ENCODE data around the gene TBRG4. TPM values are rescaled to one million over a fixed set of nuclear protein-coding genes. Genes with fewer than 3 reads are reported as not detected.

The TBRG4 gene
- polyA plus RNA-seq, 1 experiment, result 75.5 TPM

- TF ChIP-seq CTCF (IDR thresholded peaks at IDR 0.05; ENCODE audit: insufficient read depth, low read depth, low read length), result no peak
- no peak for DNase-seq (ENCODE audit: low read depth)
- ChIA-PET POLR2A (no interaction called here), CTCF (no interaction called here)
- no peak overlapping the region for H3K4me3 ChIP-seq (ENCODE audit: low read depth, low read length)
- H3K27me3 ChIP-seq (ENCODE audit: control insufficient read depth, insufficient read depth, low read length), result no peaks in the 10 kb centered on the region
- H3K36me3 ChIP-seq (ENCODE audit: control insufficient read depth, insufficient read depth, low read length), result no peaks in the 10 kb centered on the region; the same call in 1 of the 2 replicates
These were observed 58.1 kb downstream of the TBRG4 start for GRCh38 chr7:45053401-45053800.

- no peak for TF ChIP-seq CTCF (IDR thresholded peaks at IDR 0.05; ENCODE audit: insufficient read depth, low read depth, low read length)
- Histone ChIP-seq H3K36me3 (ENCODE audit: control insufficient read depth, insufficient read depth, low read length) (no peaks in the 10 kb centered on the region; the same call in 1 of the 2 replicates), H3K4me3 (ENCODE audit: low read depth, low read length) (no peak overlapping the region), H3K27me3 (ENCODE audit: control insufficient read depth, insufficient read depth, low read length) (no peaks in the 10 kb centered on the region)
- ChIA-PET CTCF (no interaction called here), POLR2A (no interaction called here)
- DNase-seq (ENCODE audit: low read depth), result no peak
These were observed 59.5 kb downstream of the TBRG4 start for GRCh38 chr7:45052011-45052410.

GRCh38 chr7:45050198-45050597 is 61.3 kb downstream of the TBRG4 start:
- Histone ChIP-seq H3K4me3 (ENCODE audit: low read depth, low read length) (no peak overlapping the region), H3K36me3 (ENCODE audit: control insufficient read depth, insufficient read depth, low read length) (no peaks in the 10 kb centered on the region; the same call in 1 of the 2 replicates), H3K27me3 (ENCODE audit: control insufficient read depth, insufficient read depth, low read length) (no peaks in the 10 kb centered on the region)
- ChIA-PET POLR2A (no interaction called here), CTCF (interaction anchor here (1.0 to 1.5 kb wide), 2 partner anchors 13 to 15 kb away, joined by 3 to 4 read pairs; no protein-coding TSS in a partner anchor)
- no peak for TF ChIP-seq CTCF (IDR thresholded peaks at IDR 0.05; ENCODE audit: insufficient read depth, low read depth, low read length)
- DNase-seq (ENCODE audit: low read depth), result no peak

Small RNA genes within 50 kb of the gene (small RNA-seq; reads per million reads assigned to genes)
- gene SNORA5A (ENCODE audit: insufficient read length, low read depth, low replicate concordance), result 14.5 reads per million, percentile 80 among the genes with 10 or more reads in this experiment
- gene SNORA5B (ENCODE audit: insufficient read length, low read depth, low replicate concordance), result not detected
- 3.2 reads per million, percentile 41 among the genes with 10 or more reads in this experiment for gene SNORA5C (ENCODE audit: insufficient read length, low read depth, low replicate concordance)

Other genes with a start within 250 kb of the TBRG4 start
- 2.5 and 4.3 TPM in 2 replicates for gene PURB, start 226.2 kb downstream of the TBRG4 start, polyA plus RNA-seq (2011; rRNA removed)
- gene MYO1G, start 132.7 kb downstream of the TBRG4 start, polyA plus RNA-seq (2011; rRNA removed), result 0.02 TPM in 1 of 2 replicates, not detected in the other
- 25.8 and 48.2 TPM in 2 replicates for gene CCM2, start 111.5 kb downstream of the TBRG4 start, polyA plus RNA-seq (2011; rRNA removed)
- gene NACAD, start 22.7 kb downstream of the TBRG4 start, polyA plus RNA-seq (2011; rRNA removed), result 0.36 and 0.54 TPM in 2 replicates
- not detected in 2 replicates for gene RAMP3, start 46.1 kb upstream of the TBRG4 start, polyA plus RNA-seq (2011; rRNA removed)